GM18526 (cell line): ENCODE data around the gene MGAT5.

Experiments used
- POLR2A ChIP-seq: IDR thresholded peaks from 3 replicates; pipeline ENCODE4 v1.6.1; 2011; ENCODE audit not compliant: insufficient read length; ENCODE audit errors: extremely low read depth

MGAT5 gene

GRCh38 chr2:134447669-134448068 lies 193.8 kb downstream of the MGAT5 start:
- TF ChIP-seq POLR2A, result no peak

DNA sequence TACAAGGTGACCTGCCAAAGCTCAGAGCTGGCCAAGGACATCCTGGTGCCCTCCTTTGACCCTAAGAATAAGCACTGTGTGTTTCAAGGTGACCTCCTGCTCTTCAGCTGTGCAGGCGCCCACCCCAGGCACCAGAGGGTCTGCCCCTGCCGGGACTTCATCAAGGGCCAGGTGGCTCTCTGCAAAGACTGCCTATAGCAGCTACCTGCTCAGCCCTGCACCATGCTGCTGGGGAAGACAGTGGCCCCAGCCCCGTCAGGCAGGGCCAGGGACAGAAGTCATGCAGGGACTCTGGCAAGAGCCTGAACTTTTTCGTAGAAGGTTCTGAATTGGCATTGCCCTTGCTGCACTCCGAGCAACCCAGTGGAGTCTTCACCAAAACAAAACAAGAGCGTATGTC lies 194.8 kb downstream of the MGAT5 start:
- no peak for TF ChIP-seq POLR2A

DNA sequence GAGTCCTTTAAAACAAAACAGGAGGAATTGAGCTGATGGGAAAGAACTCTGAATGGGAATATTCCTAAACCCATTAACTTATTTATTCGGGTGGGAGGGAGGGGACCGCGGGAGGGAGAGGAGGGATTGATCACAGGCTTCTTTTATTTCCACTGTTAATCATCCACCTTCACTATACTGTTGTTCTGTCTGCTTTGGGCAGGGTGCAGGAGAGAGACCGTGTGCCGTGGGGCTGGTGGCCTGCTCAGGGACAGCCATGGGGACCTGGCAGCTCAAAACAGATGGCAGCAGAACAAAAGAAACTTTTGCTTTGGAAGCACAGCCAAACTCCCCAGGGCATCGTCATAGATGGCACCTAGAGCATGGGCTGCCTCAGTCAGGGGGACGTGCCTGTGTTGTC lies 195.3 kb downstream of the MGAT5 start:
- TF ChIP-seq POLR2A, result no peak

GRCh38 chr2:134449751-134450513 lies 196.1 kb downstream of the MGAT5 start:
- TF ChIP-seq POLR2A, result no peak

DNA sequence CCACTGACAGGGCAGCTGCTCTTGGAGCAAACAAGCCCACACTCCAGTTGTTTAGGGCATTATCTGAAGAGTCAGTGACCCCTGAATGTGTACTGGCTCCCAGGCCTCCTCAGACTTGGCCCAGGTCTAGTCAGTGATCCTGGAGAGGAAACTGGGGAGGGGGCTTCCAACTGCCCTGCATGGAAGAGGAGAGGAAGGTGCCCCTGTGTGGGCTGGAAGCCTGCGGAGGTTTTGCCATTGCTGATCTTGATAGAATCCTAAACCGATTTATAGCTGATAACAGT lies 197.4 kb downstream of the MGAT5 start:
- no peak for TF ChIP-seq POLR2A

DNA sequence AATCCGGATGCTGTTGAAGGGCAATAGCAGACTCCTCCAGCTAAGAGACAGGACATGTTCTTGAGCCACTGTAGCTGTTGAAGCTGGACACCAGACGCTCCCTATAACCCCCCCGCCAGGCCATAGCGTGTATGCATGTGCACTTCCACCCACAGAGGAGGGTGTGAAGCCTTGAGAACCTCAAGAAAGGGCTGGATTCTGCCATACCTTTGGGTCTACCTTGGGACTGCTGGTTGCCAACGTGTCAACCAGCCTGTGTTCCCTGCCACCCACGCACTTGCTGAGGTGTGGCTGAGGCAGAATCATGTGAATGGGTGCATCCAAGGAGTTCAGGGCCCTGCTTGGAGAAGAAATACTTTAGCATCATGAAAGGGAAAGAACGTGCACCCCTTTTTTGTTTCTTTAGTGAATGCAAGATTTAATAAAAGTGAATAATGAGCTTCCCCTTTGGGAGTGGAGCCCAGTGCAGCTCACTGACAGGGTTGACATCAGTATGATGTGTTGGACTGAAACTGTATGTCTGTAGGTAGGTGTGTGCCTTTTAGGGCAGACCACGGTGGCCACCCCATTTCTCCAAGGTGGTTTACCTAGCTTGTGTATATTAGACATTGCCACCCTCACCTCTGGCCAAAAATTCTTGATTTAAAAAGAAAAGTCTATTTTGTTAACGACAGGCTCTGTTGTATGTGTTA lies 198.3 kb downstream of the MGAT5 start:
- TF ChIP-seq POLR2A, result no peak

DNA sequence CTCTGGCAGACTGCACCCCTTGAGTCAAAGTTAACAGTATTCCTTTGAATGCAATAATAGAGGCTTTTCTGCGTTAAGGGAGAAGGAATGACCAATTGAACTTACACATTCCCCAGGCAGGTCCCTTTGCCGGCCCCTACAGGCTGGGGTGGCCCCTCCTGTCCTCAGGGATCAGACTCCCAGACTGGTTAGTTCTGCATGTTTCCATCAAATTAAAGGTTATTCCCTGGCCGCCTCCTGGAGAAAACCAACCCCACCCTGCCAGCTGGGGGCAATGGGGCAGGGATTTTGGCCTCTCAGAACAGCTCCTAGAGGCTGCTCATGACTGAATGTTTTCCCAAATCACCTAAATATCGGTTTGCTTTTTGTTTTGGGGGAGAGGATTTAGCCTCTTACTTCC lies 199.6 kb downstream of the MGAT5 start:
- TF ChIP-seq POLR2A, result no peak

- no peak for TF ChIP-seq POLR2A
Observed at GRCh38 chr2:134453973-134454372, 200.1 kb downstream of the MGAT5 start.

- TF ChIP-seq POLR2A, result no peak
Observed at GRCh38 chr2:134454426-134454825, 200.6 kb downstream of the MGAT5 start.

- TF ChIP-seq POLR2A, result no peak
Observed at GRCh38 chr2:134454931-134455330, 201.1 kb downstream of the MGAT5 start.

DNA sequence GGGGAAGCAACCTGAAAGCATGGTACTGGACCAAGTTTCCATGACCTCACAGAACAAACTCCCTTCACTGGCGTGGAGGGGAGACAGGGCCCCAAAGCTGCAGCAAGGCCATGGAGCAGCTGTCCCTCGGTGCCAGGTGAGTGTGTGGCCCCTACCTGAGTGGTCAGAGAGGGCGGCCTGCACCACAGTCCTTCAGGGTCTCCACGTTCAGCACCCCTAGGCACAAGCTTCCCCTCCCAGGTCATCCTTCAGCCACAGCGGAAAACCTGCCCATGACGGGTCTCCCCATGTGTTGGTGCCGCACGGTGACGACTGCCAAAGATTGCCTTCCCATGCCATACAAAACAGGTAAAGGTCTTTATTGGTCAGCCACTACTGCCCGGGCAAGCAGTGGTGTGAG lies 201.6 kb downstream of the MGAT5 start:
- TF ChIP-seq POLR2A, result no peak

DNA sequence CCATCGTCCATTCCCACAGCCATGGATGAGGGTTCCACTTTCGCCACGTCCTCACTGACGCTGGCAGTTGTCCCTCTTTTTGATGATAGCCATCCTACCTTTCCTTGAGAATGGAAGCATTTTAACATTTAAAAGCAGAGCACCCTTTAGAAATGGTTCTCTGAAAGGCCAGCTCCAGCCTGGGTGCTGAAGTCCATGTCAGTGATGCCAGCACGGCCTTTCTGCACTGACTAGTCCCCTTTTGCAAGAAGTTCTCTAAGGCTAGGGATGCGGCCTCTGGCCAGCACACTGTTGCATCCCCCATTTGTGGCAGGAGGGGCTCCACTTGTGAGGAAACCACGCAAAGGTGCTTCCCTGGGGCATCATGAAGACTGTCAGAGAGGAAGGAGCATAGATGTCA lies 203.5 kb downstream of the MGAT5 start:
- TF ChIP-seq POLR2A, result no peak

GRCh38 chr2:134457765-134458472 lies 204.0 kb downstream of the MGAT5 start:
- no peak for TF ChIP-seq POLR2A

GRCh38 chr2:134458473-134458853 lies 204.6 kb downstream of the MGAT5 start:
- no peak for TF ChIP-seq POLR2A

- no peak for TF ChIP-seq POLR2A
Observed at GRCh38 chr2:134458950-134459349, 205.1 kb downstream of the MGAT5 start.

DNA sequence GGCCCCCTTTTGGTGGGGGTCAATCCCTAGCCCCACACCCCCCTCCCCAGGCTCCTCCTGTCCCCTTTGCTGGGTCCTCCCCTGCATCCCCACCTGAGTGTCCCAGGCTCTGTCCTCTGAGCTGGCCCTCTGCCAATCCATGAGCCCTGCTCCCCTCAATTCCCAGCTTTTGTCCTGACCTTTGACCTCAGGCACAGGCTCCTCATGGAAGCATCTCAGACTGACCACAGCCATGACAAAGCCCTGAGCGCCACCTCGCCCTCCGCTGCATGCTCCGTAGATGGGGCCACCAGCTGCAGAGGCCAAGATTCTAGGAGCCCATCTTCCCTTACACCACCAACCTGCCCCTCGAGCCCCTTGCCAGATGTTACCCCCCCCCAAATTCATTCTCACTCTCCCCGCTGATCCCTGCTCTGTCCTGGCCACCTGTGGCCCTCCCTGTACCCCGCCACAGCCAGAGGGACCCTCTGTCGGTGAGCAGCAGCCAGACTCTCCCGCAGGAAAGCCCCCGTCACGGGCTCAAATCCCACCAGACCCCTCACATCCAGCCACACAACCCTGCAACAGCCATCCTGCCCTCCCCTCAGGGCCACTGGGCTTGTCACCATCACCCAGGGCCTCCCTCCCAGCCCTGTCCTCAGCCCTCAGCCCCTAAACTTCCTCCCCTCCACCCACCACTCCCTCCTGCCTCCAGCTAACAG lies 206.0 kb downstream of the MGAT5 start:
- no peak for TF ChIP-seq POLR2A
